WTC11 (cell line): ENCODE data around the gene HSFX2. TPM values are rescaled to one million over a fixed set of nuclear protein-coding genes. Genes with fewer than 3 reads are reported as not detected.
A peak's percentile ranks its signal among the peaks of the same experiment; 100 is the strongest.

ENCODE experiments used
- ATAC-seq: fragments of 200-7000 bp; cut with Tn5 transposase; 2 replicates; pipeline ENCODE4 v1.10.0; 2021; ENCODE audit warnings: mild to moderate bottlenecking, moderate library complexity
- CTCF ChIA-PET: fragments of 300-600 bp; sonication (Branson Sonifier 250); formaldehyde crosslinking; loops from one replicate; lab custom pipeline; 2021; ENCODE audit warnings: antibody characterized with exemption; lab: Charles Lee
- POLR2A ChIA-PET: fragments of 350-600 bp; sonication (Branson Sonifier 250); formaldehyde crosslinking; loops from one replicate; lab custom pipeline; 2021; ENCODE audit warnings: antibody characterized with exemption; lab: Charles Lee
- DNase-seq: peaks from one replicate; pipeline ENCODE4 v3.0.0; 2021; ENCODE audit warnings: low spot score
- H3K27ac Mint-ChIP-seq: 2 replicates; pipeline ENCODE4 v1.8.0; 2021; ENCODE audit warnings: mixed read lengths
- H3K27me3 Mint-ChIP-seq: 2 replicates; pipeline ENCODE4 v1.8.0; 2021; ENCODE audit warnings: low read depth, mild to moderate bottlenecking, moderate library complexity, mixed read lengths
- H3K36me3 Mint-ChIP-seq: 2 replicates; pipeline ENCODE4 v1.8.0; 2021; ENCODE audit warnings: mixed read lengths
- H3K4me1 Mint-ChIP-seq: 2 replicates; pipeline ENCODE4 v1.8.0; 2022; ENCODE audit warnings: mixed read lengths
- H3K4me3 Mint-ChIP-seq: 2 replicates; pipeline ENCODE4 v1.8.0; 2021; ENCODE audit warnings: mild to moderate bottlenecking, moderate library complexity, mixed read lengths
- H3K9me3 Mint-ChIP-seq: 2 replicates; pipeline ENCODE4 v1.8.0; 2021; ENCODE audit warnings: mixed read lengths
- CBFB ChIP-seq: sonication (generic); formaldehyde crosslinking; IDR thresholded peaks from 2 replicates; pipeline ENCODE4 v1.8.1; 2022; ENCODE audit warnings: mild to moderate bottlenecking, low read depth, missing genetic modification reagents
- CREB1 ChIP-seq: sonication (generic); formaldehyde crosslinking; IDR thresholded peaks from 2 replicates; pipeline ENCODE4 v1.8.0; 2023; ENCODE audit warnings: mild to moderate bottlenecking, missing genetic modification reagents
- JAZF1 ChIP-seq: fragments of 250-450 bp; sonication (Bioruptor Pico); IDR thresholded peaks from 2 replicates; pipeline ENCODE4 v1.9.0; 2021; ENCODE audit warnings: moderate library complexity, mild to moderate bottlenecking, inconsistent platforms
- NFE2L1 ChIP-seq: sonication (generic); formaldehyde crosslinking; IDR thresholded peaks from 2 replicates; pipeline ENCODE4 v1.8.1; 2023; ENCODE audit warnings: missing genetic modification reagents
- SP1 ChIP-seq: sonication (generic); formaldehyde crosslinking; conservative IDR thresholded peaks from 2 replicates; pipeline ENCODE4 v1.8.1; 2022; ENCODE audit warnings: missing genetic modification reagents
- ZNF232 ChIP-seq: sonication (generic); formaldehyde crosslinking; IDR thresholded peaks from 2 replicates; pipeline ENCODE4 v1.8.0; 2022; ENCODE audit warnings: mild to moderate bottlenecking, missing genetic modification reagents
- total RNA-seq: library from RNA; stranded (reverse); gene quantifications from 3 replicates; pipeline ENCODE4 v1.2.3, GENCODE V29; 2021
- TF ChIP-seq, protein P1 (sequence below): fragments of 250-450 bp; sonication (Bioruptor Pico); IDR thresholded peaks from 2 replicates; pipeline ENCODE4 v1.9.0; 2021; ENCODE audit warnings: mild to moderate bottlenecking, borderline replicate concordance
- TF ChIP-seq, protein P2 (sequence below): sonication (generic); formaldehyde crosslinking; IDR thresholded peaks from 2 replicates; pipeline ENCODE4 v1.8.1; 2023; ENCODE audit warnings: mild to moderate bottlenecking, missing genetic modification reagents
- TF ChIP-seq, protein P3 (sequence below): sonication (generic); formaldehyde crosslinking; conservative IDR thresholded peaks from 2 replicates; pipeline ENCODE4 v1.8.1; 2022; ENCODE audit warnings: mild to moderate bottlenecking, missing genetic modification reagents
- TF ChIP-seq, protein P4 (sequence below): sonication (generic); formaldehyde crosslinking; IDR thresholded peaks from 2 replicates; pipeline ENCODE4 v1.8.1; 2022; ENCODE audit warnings: mild to moderate bottlenecking, missing genetic modification reagents, moderate library complexity, borderline replicate concordance
- TF ChIP-seq, protein P5 (sequence below): sonication (generic); formaldehyde crosslinking; IDR thresholded peaks from 2 replicates; pipeline ENCODE4 v1.8.1; 2022; ENCODE audit warnings: mild to moderate bottlenecking, moderate library complexity, missing genetic modification reagents
- TF ChIP-seq, protein P6 (sequence below): sonication (generic); formaldehyde crosslinking; IDR thresholded peaks from 2 replicates; pipeline ENCODE4 v1.8.0; 2022; ENCODE audit warnings: mild to moderate bottlenecking, missing genetic modification reagents
- TF ChIP-seq, protein P7 (sequence below): sonication (generic); formaldehyde crosslinking; IDR thresholded peaks from 2 replicates; pipeline ENCODE4 v1.8.1; 2023; ENCODE audit warnings: mild to moderate bottlenecking, missing genetic modification reagents
- TF ChIP-seq, protein P8 (sequence below): sonication (generic); formaldehyde crosslinking; IDR thresholded peaks from 2 replicates; pipeline ENCODE4 v1.8.0; 2023; ENCODE audit warnings: missing genetic modification reagents
- TF ChIP-seq, protein P9 (sequence below): sonication (generic); formaldehyde crosslinking; IDR thresholded peaks from 2 replicates; pipeline ENCODE4 v1.8.0; 2023; ENCODE audit warnings: mild to moderate bottlenecking, missing genetic modification reagents
- TF ChIP-seq, protein P10 (sequence below): fragments of 250-450 bp; sonication (Bioruptor Pico); IDR thresholded peaks from 2 replicates; pipeline ENCODE4 v2.1.2; 2022; ENCODE audit warnings: mild to moderate bottlenecking, moderate library complexity

HSFX2 gene
- total RNA-seq, 1 experiment from 2014 or later, result not detected

DNA sequence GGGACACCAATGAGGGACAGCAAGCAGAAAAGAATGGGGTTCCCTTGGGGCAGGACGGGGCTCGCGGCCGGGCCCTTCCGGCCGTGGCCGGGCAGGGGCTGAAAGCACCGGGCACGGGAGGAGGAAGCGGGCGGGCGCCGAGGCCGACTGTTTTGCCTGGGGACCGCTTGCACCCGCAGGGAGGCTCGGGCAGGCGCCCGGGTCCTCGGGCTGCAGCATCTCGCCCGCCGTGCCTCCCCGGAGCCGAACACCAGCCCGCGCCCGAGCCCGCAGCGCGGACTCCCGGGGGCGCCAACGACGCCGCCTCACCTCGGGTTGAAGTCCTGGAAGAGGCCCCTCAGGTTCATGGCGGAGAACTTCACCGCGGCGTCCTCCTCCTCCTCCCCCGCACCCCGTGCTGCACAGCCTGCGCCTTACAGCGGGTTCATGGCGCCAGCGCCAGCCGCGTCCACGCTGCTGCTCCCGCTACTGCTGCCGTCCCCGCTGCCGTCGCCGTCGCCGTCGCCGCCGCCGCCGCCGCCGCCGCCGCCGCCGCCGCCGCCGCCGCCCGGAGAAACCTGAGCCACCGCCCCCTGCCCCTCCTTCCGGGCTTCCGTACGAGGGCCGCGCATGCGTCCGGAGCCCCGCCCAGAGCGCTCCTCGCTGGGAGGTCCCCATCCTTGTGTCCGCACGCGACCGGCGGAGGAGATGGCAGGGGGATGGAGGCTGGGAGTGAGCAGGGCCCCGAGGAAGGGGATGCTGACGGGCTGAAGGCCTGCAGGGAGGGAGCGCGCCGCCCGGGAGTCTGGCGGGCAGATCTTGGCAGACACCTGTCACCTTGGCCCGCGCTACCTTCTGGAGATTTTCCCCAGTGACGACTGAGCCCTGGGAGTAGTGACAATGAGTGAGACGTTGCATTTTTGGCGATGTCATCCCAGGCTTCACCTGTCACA, 36.4 kb upstream of the HSFX2 start, which contains the start of gene TMEM185A:
TMEM185A (minus strand) TSS at position 559 of the 932 bp plus-strand sequence; CDS start at position 347, 212 bp downstream.
- peaks cover 1% of the 10 kb centered on the region; the same call in 1 of the 2 replicates for H3K9me3 Mint-ChIP-seq
- TF ChIP-seq, protein P1, sequence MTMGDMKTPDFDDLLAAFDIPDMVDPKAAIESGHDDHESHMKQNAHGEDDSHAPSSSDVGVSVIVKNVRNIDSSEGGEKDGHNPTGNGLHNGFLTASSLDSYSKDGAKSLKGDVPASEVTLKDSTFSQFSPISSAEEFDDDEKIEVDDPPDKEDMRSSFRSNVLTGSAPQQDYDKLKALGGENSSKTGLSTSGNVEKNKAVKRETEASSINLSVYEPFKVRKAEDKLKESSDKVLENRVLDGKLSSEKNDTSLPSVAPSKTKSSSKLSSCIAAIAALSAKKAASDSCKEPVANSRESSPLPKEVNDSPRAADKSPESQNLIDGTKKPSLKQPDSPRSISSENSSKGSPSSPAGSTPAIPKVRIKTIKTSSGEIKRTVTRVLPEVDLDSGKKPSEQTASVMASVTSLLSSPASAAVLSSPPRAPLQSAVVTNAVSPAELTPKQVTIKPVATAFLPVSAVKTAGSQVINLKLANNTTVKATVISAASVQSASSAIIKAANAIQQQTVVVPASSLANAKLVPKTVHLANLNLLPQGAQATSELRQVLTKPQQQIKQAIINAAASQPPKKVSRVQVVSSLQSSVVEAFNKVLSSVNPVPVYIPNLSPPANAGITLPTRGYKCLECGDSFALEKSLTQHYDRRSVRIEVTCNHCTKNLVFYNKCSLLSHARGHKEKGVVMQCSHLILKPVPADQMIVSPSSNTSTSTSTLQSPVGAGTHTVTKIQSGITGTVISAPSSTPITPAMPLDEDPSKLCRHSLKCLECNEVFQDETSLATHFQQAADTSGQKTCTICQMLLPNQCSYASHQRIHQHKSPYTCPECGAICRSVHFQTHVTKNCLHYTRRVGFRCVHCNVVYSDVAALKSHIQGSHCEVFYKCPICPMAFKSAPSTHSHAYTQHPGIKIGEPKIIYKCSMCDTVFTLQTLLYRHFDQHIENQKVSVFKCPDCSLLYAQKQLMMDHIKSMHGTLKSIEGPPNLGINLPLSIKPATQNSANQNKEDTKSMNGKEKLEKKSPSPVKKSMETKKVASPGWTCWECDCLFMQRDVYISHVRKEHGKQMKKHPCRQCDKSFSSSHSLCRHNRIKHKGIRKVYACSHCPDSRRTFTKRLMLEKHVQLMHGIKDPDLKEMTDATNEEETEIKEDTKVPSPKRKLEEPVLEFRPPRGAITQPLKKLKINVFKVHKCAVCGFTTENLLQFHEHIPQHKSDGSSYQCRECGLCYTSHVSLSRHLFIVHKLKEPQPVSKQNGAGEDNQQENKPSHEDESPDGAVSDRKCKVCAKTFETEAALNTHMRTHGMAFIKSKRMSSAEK (CRISPR knock-in tag), result no peak
- TF ChIP-seq, protein P2, sequence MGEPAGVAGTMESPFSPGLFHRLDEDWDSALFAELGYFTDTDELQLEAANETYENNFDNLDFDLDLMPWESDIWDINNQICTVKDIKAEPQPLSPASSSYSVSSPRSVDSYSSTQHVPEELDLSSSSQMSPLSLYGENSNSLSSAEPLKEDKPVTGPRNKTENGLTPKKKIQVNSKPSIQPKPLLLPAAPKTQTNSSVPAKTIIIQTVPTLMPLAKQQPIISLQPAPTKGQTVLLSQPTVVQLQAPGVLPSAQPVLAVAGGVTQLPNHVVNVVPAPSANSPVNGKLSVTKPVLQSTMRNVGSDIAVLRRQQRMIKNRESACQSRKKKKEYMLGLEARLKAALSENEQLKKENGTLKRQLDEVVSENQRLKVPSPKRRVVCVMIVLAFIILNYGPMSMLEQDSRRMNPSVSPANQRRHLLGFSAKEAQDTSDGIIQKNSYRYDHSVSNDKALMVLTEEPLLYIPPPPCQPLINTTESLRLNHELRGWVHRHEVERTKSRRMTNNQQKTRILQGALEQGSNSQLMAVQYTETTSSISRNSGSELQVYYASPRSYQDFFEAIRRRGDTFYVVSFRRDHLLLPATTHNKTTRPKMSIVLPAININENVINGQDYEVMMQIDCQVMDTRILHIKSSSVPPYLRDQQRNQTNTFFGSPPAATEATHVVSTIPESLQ (CRISPR knock-in tag), result no peak
- TF ChIP-seq NFE2L1 (no peak), SP1 (peak; percentile 38; the same call in 1 of the 2 replicates), CBFB (CRISPR knock-in tag) (no peak), ZNF232 (no peak), JAZF1 (CRISPR knock-in tag) (no peak), CREB1 (CRISPR knock-in tag) (no peak)
- TF ChIP-seq, protein P3, sequence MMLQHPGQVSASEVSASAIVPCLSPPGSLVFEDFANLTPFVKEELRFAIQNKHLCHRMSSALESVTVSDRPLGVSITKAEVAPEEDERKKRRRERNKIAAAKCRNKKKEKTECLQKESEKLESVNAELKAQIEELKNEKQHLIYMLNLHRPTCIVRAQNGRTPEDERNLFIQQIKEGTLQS, result no peak
- TF ChIP-seq, protein P4, sequence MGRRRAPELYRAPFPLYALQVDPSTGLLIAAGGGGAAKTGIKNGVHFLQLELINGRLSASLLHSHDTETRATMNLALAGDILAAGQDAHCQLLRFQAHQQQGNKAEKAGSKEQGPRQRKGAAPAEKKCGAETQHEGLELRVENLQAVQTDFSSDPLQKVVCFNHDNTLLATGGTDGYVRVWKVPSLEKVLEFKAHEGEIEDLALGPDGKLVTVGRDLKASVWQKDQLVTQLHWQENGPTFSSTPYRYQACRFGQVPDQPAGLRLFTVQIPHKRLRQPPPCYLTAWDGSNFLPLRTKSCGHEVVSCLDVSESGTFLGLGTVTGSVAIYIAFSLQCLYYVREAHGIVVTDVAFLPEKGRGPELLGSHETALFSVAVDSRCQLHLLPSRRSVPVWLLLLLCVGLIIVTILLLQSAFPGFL (CRISPR knock-in tag), result no peak
- TF ChIP-seq, protein P5, sequence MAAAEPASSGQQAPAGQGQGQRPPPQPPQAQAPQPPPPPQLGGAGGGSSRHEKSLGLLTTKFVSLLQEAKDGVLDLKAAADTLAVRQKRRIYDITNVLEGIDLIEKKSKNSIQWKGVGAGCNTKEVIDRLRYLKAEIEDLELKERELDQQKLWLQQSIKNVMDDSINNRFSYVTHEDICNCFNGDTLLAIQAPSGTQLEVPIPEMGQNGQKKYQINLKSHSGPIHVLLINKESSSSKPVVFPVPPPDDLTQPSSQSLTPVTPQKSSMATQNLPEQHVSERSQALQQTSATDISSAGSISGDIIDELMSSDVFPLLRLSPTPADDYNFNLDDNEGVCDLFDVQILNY (CRISPR knock-in tag), result no peak
- TF ChIP-seq, protein P6, sequence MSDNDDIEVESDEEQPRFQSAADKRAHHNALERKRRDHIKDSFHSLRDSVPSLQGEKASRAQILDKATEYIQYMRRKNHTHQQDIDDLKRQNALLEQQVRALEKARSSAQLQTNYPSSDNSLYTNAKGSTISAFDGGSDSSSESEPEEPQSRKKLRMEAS (CRISPR knock-in tag), result peak; percentile 67

DNA sequence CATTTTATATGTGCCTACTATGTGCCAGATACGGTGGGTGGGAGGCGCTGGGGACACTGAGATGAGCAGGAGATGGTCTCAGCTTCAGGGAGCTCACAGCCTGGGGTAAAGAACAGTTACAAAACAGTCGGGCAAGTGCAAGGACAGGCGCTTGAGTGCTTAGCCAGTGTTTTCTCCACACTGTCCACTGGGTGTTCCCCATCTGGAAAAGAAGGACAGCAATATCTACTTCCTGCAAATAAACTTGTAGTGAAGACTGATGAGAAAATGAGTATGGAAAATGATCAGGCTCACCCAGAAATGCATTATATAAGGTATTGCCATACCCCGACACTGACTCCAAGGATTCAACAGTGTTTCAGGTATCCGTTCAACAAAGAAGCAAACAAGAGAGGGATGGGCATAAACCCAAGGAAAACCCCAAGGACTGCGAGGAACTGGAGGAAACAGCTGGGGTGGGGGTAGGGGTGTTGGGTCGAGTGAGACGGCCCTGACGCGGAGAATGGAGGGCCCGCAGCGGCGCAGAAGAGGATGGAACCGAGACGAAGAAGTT, 35.6 kb upstream of the HSFX2 start:
- ATAC-seq (peak; percentile 23), DNase-seq (no peak)
- Mint-ChIP-seq H3K27me3 (peaks cover 39% of the 10 kb centered on the region), H3K36me3 (no peaks in the 10 kb centered on the region), H3K9me3 (no peaks in the 10 kb centered on the region), H3K4me3 (peak overlapping the region; percentile 90), H3K4me1 (peaks cover 29% of the 10 kb centered on the region), H3K27ac (no peak overlapping the region)
- ChIA-PET POLR2A (no interaction called here), CTCF (no interaction called here)
- TF ChIP-seq, protein P7, sequence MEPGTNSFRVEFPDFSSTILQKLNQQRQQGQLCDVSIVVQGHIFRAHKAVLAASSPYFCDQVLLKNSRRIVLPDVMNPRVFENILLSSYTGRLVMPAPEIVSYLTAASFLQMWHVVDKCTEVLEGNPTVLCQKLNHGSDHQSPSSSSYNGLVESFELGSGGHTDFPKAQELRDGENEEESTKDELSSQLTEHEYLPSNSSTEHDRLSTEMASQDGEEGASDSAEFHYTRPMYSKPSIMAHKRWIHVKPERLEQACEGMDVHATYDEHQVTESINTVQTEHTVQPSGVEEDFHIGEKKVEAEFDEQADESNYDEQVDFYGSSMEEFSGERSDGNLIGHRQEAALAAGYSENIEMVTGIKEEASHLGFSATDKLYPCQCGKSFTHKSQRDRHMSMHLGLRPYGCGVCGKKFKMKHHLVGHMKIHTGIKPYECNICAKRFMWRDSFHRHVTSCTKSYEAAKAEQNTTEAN (CRISPR knock-in tag), result no peak
- TF ChIP-seq, protein P8, sequence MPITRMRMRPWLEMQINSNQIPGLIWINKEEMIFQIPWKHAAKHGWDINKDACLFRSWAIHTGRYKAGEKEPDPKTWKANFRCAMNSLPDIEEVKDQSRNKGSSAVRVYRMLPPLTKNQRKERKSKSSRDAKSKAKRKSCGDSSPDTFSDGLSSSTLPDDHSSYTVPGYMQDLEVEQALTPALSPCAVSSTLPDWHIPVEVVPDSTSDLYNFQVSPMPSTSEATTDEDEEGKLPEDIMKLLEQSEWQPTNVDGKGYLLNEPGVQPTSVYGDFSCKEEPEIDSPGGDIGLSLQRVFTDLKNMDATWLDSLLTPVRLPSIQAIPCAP (CRISPR knock-in tag), result no peak
- TF ChIP-seq, protein P9, sequence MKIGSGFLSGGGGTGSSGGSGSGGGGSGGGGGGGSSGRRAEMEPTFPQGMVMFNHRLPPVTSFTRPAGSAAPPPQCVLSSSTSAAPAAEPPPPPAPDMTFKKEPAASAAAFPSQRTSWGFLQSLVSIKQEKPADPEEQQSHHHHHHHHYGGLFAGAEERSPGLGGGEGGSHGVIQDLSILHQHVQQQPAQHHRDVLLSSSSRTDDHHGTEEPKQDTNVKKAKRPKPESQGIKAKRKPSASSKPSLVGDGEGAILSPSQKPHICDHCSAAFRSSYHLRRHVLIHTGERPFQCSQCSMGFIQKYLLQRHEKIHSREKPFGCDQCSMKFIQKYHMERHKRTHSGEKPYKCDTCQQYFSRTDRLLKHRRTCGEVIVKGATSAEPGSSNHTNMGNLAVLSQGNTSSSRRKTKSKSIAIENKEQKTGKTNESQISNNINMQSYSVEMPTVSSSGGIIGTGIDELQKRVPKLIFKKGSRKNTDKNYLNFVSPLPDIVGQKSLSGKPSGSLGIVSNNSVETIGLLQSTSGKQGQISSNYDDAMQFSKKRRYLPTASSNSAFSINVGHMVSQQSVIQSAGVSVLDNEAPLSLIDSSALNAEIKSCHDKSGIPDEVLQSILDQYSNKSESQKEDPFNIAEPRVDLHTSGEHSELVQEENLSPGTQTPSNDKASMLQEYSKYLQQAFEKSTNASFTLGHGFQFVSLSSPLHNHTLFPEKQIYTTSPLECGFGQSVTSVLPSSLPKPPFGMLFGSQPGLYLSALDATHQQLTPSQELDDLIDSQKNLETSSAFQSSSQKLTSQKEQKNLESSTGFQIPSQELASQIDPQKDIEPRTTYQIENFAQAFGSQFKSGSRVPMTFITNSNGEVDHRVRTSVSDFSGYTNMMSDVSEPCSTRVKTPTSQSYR (CRISPR knock-in tag), result no peak
- TF ChIP-seq JAZF1 (CRISPR knock-in tag), result no peak
- TF ChIP-seq, protein P10, sequence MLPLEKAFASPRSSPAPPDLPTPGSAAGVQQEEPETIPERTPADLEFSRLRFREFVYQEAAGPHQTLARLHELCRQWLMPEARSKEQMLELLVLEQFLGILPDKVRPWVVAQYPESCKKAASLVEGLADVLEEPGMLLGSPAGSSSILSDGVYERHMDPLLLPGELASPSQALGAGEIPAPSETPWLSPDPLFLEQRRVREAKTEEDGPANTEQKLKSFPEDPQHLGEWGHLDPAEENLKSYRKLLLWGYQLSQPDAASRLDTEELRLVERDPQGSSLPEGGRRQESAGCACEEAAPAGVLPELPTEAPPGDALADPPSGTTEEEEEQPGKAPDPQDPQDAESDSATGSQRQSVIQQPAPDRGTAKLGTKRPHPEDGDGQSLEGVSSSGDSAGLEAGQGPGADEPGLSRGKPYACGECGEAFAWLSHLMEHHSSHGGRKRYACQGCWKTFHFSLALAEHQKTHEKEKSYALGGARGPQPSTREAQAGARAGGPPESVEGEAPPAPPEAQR (CRISPR knock-in tag), result no peak

More for the DNA sequence above, 36.4 kb upstream of the HSFX2 start, which contains the start of gene TMEM185A:
- ChIA-PET CTCF (no interaction called here), POLR2A (no interaction called here)
- Mint-ChIP-seq H3K36me3 (no peaks in the 10 kb centered on the region), H3K27me3 (peaks cover 40% of the 10 kb centered on the region), H3K4me1 (peaks cover 24% of the 10 kb centered on the region), H3K4me3 (peak within 1 kb of the TSS; percentile 90), H3K27ac (no peak within 1 kb of the TSS)
- peak; percentile 84 for ATAC-seq
- peak; percentile 74 for DNase-seq
